ENCODE data around the gene ADAMTS6.

ADAMTS6 gene

DNA sequence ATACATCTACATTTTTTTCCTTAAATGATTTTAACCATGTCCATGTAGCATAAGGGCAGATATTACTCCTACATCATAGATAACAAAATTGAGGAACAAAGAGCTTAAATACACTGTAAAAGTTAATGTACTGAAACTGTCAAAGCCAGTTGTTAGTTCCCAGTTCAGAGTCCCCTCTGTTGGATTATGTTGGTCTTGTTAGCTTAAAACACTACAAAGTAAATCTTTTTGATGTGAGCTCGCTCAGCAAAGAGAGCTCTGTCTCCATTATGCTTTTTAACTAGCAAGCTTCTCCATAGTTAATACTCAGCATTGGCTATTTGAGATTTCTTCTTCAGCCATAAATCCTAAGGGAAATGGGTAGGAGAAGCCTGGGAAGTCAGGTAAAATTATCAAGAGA lies 149.1 kb downstream of the ADAMTS6 start:
- Histone ChIP-seq H3K79me2 (ENCODE audit: insufficient read depth, low read length) (no peaks in the 10 kb centered on the region), H3K27ac (ENCODE audit: low read depth, low read length) (no peak overlapping the region), H3F3A (ENCODE audit: insufficient read depth) (no peaks in the 10 kb centered on the region), H3K4me2 (ENCODE audit: low read depth, low read length, poor library complexity, severe bottlenecking) (no peak overlapping the region), H3K36me3 (ENCODE audit: low read length) (no peaks in the 10 kb centered on the region), H3K9ac (ENCODE audit: low read length) (no peak overlapping the region), H3K27me3 (ENCODE audit: low read length) (no peaks in the 10 kb centered on the region), H3K9me3 (ENCODE audit: insufficient read depth, low read length) (no peaks in the 10 kb centered on the region), H3K4me3 (ENCODE audit: insufficient read depth, low read length, poor library complexity, severe bottlenecking) (no peak overlapping the region), H2AFZ (ENCODE audit: low read depth, low read length, severe bottlenecking) (no peak overlapping the region), H4K20me1 (ENCODE audit: low read depth, low read length) (no peaks in the 10 kb centered on the region), H3K9me2 (replicated peaks; ENCODE audit: insufficient read depth, low read length) (no peaks in the 10 kb centered on the region)
- TF ChIP-seq EZH2phosphoT487 (conservative IDR thresholded peaks at IDR 0.05; ENCODE audit: low read length): no peak
- TF ChIP-seq, protein P1, sequence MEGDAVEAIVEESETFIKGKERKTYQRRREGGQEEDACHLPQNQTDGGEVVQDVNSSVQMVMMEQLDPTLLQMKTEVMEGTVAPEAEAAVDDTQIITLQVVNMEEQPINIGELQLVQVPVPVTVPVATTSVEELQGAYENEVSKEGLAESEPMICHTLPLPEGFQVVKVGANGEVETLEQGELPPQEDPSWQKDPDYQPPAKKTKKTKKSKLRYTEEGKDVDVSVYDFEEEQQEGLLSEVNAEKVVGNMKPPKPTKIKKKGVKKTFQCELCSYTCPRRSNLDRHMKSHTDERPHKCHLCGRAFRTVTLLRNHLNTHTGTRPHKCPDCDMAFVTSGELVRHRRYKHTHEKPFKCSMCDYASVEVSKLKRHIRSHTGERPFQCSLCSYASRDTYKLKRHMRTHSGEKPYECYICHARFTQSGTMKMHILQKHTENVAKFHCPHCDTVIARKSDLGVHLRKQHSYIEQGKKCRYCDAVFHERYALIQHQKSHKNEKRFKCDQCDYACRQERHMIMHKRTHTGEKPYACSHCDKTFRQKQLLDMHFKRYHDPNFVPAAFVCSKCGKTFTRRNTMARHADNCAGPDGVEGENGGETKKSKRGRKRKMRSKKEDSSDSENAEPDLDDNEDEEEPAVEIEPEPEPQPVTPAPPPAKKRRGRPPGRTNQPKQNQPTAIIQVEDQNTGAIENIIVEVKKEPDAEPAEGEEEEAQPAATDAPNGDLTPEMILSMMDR (IDR thresholded peaks at IDR 0.05; ENCODE audit: insufficient read depth, low read length, poor library complexity, severe bottlenecking): no peak

- TF ChIP-seq, protein P1 (IDR thresholded peaks at IDR 0.05; ENCODE audit: insufficient read depth, low read length, poor library complexity, severe bottlenecking): no peak
- TF ChIP-seq EZH2phosphoT487 (conservative IDR thresholded peaks at IDR 0.05; ENCODE audit: low read length): no peak
These were observed 152.5 kb downstream of the ADAMTS6 start for GRCh38 chr5:65329266-65329665.

GRCh38 chr5:65327582-65327981 lies 154.1 kb downstream of the ADAMTS6 start:
- no peak overlapping the region for H3K4me2 ChIP-seq (ENCODE audit: low read depth, low read length, poor library complexity, severe bottlenecking)
- no peak overlapping the region for H2AFZ ChIP-seq (ENCODE audit: low read depth, low read length, severe bottlenecking)
- H3K27ac ChIP-seq (ENCODE audit: low read depth, low read length): no peak overlapping the region
- H3K36me3 ChIP-seq (ENCODE audit: low read length): no peaks in the 10 kb centered on the region
- H3K4me3 ChIP-seq (ENCODE audit: insufficient read depth, low read length, poor library complexity, severe bottlenecking): no peak overlapping the region
- no peaks in the 10 kb centered on the region for H4K20me1 ChIP-seq (ENCODE audit: low read depth, low read length)
- H3K79me2 ChIP-seq (ENCODE audit: insufficient read depth, low read length): no peaks in the 10 kb centered on the region
- no peaks in the 10 kb centered on the region for H3F3A ChIP-seq (ENCODE audit: insufficient read depth)
- no peaks in the 10 kb centered on the region for H3K9me2 ChIP-seq (replicated peaks; ENCODE audit: insufficient read depth, low read length)
- TF ChIP-seq, protein P1 (IDR thresholded peaks at IDR 0.05; ENCODE audit: insufficient read depth, low read length, poor library complexity, severe bottlenecking): no peak
- TF ChIP-seq EZH2phosphoT487 (conservative IDR thresholded peaks at IDR 0.05; ENCODE audit: low read length): no peak
- H3K27me3 ChIP-seq (ENCODE audit: low read length): no peaks in the 10 kb centered on the region
- H3K9me3 ChIP-seq (ENCODE audit: insufficient read depth, low read length): no peaks in the 10 kb centered on the region
- no peak overlapping the region for H3K9ac ChIP-seq (ENCODE audit: low read length)

More at GRCh38 chr5:65329266-65329665, 152.5 kb downstream of the ADAMTS6 start:
- no peak overlapping the region for H3K4me3 ChIP-seq (ENCODE audit: insufficient read depth, low read length, poor library complexity, severe bottlenecking)
- H3K36me3 ChIP-seq (ENCODE audit: low read length): no peaks in the 10 kb centered on the region
- no peak overlapping the region for H3K4me2 ChIP-seq (ENCODE audit: low read depth, low read length, poor library complexity, severe bottlenecking)
- no peak overlapping the region for H2AFZ ChIP-seq (ENCODE audit: low read depth, low read length, severe bottlenecking)
- H3K9me3 ChIP-seq (ENCODE audit: insufficient read depth, low read length): no peaks in the 10 kb centered on the region
- H3K9me2 ChIP-seq (replicated peaks; ENCODE audit: insufficient read depth, low read length): no peaks in the 10 kb centered on the region
- no peaks in the 10 kb centered on the region for H4K20me1 ChIP-seq (ENCODE audit: low read depth, low read length)
- H3F3A ChIP-seq (ENCODE audit: insufficient read depth): no peaks in the 10 kb centered on the region
- H3K79me2 ChIP-seq (ENCODE audit: insufficient read depth, low read length): no peaks in the 10 kb centered on the region
- no peak overlapping the region for H3K27ac ChIP-seq (ENCODE audit: low read depth, low read length)
- no peak overlapping the region for H3K9ac ChIP-seq (ENCODE audit: low read length)
- H3K27me3 ChIP-seq (ENCODE audit: low read length): no peaks in the 10 kb centered on the region

All from SU-DHL-6 (cell line).